Heart left ventricle (tissue), 16 donors: ENCODE data around the gene NXNL2. TPM values are rescaled to one million over a fixed set of nuclear protein-coding genes. Genes with fewer than 3 reads are reported as not detected.
A peak's percentile ranks its signal among the peaks of the same experiment; 100 is the strongest.

Source experiments
- ATAC-seq, 4 donors: fragments of 200-7000 bp; cut with Tn5 transposase; one replicate each; pipeline ENCODE4 v1.9.1; 2020 to 2022; ENCODE audit warnings: moderate library complexity in 4 of 4, mild to moderate bottlenecking in 3 of 4, moderate number of reproducible peaks in 1 of 4
- DNase-seq, 5 donors: peaks; one replicate each; pipeline ENCODE4 v3.0.0-alpha.2; 2020
- H3K27ac ChIP-seq, 12 donors: fragments of 200-600 bp; sonication (generic) in 4 of 12; one replicate each; pipeline versions ENCODE4 v1.5.0 to v1.8.0; 2016 to 2022; ENCODE audit warnings: mild to moderate bottlenecking in 2 of 12
- H3K27me3 ChIP-seq, 9 donors: fragments of 200-600 bp; sonication (generic) in 2 of 9; one replicate each; pipeline versions ENCODE4 v1.5.1 to v1.8.0; 2016 to 2022; ENCODE audit warnings: mild to moderate bottlenecking in 3 of 9
- H3K36me3 ChIP-seq, 9 donors: fragments of 200-600 bp; sonication (generic) in 2 of 9; one replicate each; pipeline versions ENCODE4 v1.5.0 to v1.8.0; 2018 to 2022; ENCODE audit warnings: mild to moderate bottlenecking in 2 of 9
- H3K4me1 ChIP-seq, 12 donors: fragments of 200-600 bp; sonication (generic) in 4 of 12; one replicate each; pipeline versions ENCODE4 v1.5.0 to v1.8.0; 2016 to 2022; ENCODE audit warnings: mild to moderate bottlenecking in 3 of 12
- H3K4me3 ChIP-seq, 12 donors: fragments of 200-600 bp; sonication (generic) in 4 of 12; one replicate each; pipeline versions ENCODE4 v1.5.0 to v1.8.0; 2017 to 2022; ENCODE audit warnings: mild to moderate bottlenecking in 9 of 12, moderate library complexity in 4 of 12
- H3K9me3 ChIP-seq, 12 donors: fragments of 200-600 bp; sonication (generic) in 4 of 12; one replicate each; pipeline versions ENCODE4 v1.5.0 to v1.8.0; 2016 to 2022; ENCODE audit warnings: mild to moderate bottlenecking in 1 of 12
- POLR2A ChIP-seq, 2 donors: fragments of 450-650 bp; IDR thresholded peaks; one replicate each; pipeline ENCODE4 v1.6.1; 2017; ENCODE audit warnings: antibody characterized with exemption in 2 of 2, mild to moderate bottlenecking in 2 of 2, moderate library complexity in 2 of 2
- WGBS, 4 donors: extraction: QIAGEN DNeasy Blood & Tissue Kit in 2 of 4; methylation state at CpG; one replicate each; pipeline versions ENCODE4 v1.1.5 to v1.1.7; 2013 to 2018; 5-methylcytosine and 5-hydroxymethylcytosine counted together
- intact Hi-C, 10 donors: fragments of 100-400 bp; cut with DNase I; formaldehyde crosslinking; loops; one replicate each; pipeline versions ENCODE4 v1.11.1 to v1.14.2; 2022
- polyA plus RNA-seq, 2 donors: library from polyadenylated mRNA; stranded (reverse); fragments of 200-250 nt; gene quantifications; one replicate each; pipeline ENCODE4 v1.2.3, GENCODE V29; 2013
- total RNA-seq, 9 donors: library from RNA; depleted of rRNA in 2 of 9; stranded (reverse); fragments of >200 nt in 2 of 9; fragmentation: NEBNext Ultra II Directional in 3 of 9; extraction: Animal tissue kit (Norgen Biotek cat#: 25700) in 3 of 9; gene quantifications; one replicate each; pipeline versions ENCODE4 v1.1.0 to v1.2.4, GENCODE V29; 2016 to 2023
- TF ChIP-seq, protein P1 (sequence below), 12 donors: fragments of 200-600 bp; sonication (generic) in 4 of 12; IDR thresholded peaks; one replicate each; pipeline versions ENCODE4 v1.5.0 to v1.8.0; 2018 to 2022; ENCODE audit warnings: antibody characterized with exemption in 12 of 12, mild to moderate bottlenecking in 5 of 12
- donor health status: ischemic (EF 13 %, LVEDD 7.1; RV severe dilation, severe dysfunction).
- donor health status: healthy with polysubstance abuse.
- donor health status: DM: no; HTN: yes; CAD: no.
- donor health status: DM: no; HTN: no; CAD: no.
- donor health status: ischemic (EF 25% LVEDD 6.9; RV normal size, moderate dysfunction).
- donor health status: ischemic (EF 25% LVEDD 5.7; RV mildly dilated, moderate dysfunction).
- donor health status: healthy.
- donor health status: DM: yes; HTN: yes; CAD: no.
- donor health status: ischemic (EF 35%, LVEDD 5.7; RV mildly dilated, moderate dysfunction).
- donor health status: nonischemic (EF 11% LVEDD 7.7; RV severe dilation, severe dysfunction).
- donor health status: DM: yes; HTN: yes; CAD: no.
- donor health status: PGD.
- donor health status: ischemic (EF 29% LVEDD 5.4; RV normal size, mild dysfunction).
- donor health status: nonischemic (EF 23%, LVEDD 6.1; RV moderate dilation, normal function).

Gene NXNL2
- total and polyA plus RNA-seq, 11 donors, result 0.07 TPM; not detected in 10

DNA sequence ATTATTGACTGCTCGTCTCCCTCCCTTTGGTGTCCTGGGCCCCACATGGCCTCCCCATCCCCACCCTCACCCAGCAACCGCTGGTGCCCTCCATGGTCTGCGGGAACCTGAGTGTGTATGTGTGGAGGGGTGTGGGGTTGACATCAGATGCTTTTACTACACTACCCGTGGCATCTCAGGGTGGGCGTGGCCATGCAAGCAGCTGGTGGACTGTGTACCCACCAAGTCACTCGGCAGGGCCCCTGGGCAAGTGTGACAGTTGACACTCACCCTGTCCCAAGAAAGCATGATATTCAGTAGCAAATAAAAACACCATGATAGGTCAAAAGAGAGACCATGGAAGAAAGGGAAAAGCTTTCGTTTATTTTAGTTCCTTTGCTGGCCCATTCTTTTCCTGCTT, 7.4 kb upstream of the NXNL2 start:
- H3K36me3 ChIP-seq, result no peaks in the 10 kb centered on the region
- intact Hi-C loops, result no loop called here
- H3K27ac ChIP-seq, result no peak overlapping the region
- no peak overlapping the region for H3K4me3 ChIP-seq
- peaks cover 0 to 12% (median 0%) of the 10 kb centered on the region in 9 donors for H3K27me3 ChIP-seq
- TF ChIP-seq POLR2A (IDR thresholded peaks at IDR 0.05), result no peak
- TF ChIP-seq, protein P1, sequence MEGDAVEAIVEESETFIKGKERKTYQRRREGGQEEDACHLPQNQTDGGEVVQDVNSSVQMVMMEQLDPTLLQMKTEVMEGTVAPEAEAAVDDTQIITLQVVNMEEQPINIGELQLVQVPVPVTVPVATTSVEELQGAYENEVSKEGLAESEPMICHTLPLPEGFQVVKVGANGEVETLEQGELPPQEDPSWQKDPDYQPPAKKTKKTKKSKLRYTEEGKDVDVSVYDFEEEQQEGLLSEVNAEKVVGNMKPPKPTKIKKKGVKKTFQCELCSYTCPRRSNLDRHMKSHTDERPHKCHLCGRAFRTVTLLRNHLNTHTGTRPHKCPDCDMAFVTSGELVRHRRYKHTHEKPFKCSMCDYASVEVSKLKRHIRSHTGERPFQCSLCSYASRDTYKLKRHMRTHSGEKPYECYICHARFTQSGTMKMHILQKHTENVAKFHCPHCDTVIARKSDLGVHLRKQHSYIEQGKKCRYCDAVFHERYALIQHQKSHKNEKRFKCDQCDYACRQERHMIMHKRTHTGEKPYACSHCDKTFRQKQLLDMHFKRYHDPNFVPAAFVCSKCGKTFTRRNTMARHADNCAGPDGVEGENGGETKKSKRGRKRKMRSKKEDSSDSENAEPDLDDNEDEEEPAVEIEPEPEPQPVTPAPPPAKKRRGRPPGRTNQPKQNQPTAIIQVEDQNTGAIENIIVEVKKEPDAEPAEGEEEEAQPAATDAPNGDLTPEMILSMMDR (IDR thresholded peaks at IDR 0.05), result no peak
- 81 to 87% (median 84%) methylated on average over 6 to 7 of the region's 7 CpGs for WGBS, 4 donors
- ATAC-seq (no peak), DNase-seq (no peak)
- H3K9me3 ChIP-seq, result no peaks in the 10 kb centered on the region
- H3K4me1 ChIP-seq, result peaks cover 0 to 8% (median 0%) of the 10 kb centered on the region in 12 donors

DNA sequence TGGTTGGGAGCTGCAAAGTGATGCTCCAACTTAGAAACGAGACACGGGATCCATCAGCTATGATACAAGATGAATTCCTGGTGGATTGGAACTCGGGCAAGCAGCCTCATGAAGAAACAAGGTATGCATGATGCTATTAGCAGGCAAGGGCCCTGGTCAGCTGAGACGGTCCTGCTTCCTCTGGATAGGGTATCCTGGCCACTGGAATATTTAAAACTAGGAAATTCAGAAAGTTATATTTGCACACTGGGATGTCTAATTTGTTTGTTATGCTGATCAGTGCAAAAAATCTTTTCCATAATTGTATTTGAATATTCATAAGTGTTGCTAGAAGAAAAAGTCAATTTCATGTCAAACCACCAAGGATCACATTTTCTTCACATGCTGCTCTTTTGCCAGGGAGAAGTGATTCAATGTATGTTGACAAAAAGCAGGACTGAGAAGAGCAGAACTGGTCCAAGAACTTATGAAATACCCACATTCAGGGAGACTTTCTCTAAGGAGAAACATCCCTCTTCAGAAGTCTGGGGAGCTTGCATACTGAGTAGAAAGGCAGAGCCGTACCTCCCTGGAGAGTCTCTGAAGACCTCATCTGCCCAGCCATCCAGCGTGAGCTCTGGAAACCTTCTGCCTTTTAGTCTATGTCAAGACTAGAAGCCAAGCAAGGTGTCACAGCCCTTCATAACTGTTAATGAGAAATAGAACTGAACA, 6.7 kb upstream of the NXNL2 start:
- WGBS, 4 donors, result 80 to 91% (median 88%) methylated on average over 6 of the region's 6 CpGs
- no peak for DNase-seq
- H3K4me3 ChIP-seq, result no peak overlapping the region

DNA sequence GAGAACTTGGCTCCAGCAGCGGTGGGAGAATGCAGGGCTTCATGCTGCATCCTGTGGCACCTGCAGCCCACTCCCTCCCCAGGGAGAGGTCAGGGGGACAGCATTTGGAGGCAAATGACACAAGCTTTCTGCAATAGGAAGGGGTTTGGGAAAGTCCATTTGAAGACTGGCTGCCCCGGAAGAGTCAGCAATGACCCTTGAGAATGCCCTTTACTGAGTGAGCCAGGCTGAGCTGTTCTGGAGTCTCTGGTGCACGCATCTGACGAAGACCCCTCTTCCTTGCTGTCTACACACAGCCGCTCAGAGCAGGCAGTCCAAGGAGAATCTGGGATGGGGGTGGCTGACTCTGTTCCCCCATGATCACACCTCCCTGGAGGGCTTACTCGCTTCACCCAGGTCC, 5.5 kb upstream of the NXNL2 start:
- ATAC-seq, result no peak
- H3K9me3 ChIP-seq, result no peaks in the 10 kb centered on the region
- H3K27ac ChIP-seq, result peak overlapping the region in 2 of 12 donors; percentile 34 to 47
- peaks cover 0 to 15% (median 0%) of the 10 kb centered on the region in 9 donors for H3K27me3 ChIP-seq
- TF ChIP-seq, protein P1 (IDR thresholded peaks at IDR 0.05), result no peak
- TF ChIP-seq POLR2A (IDR thresholded peaks at IDR 0.05), result no peak
- no peak overlapping the region for H3K4me3 ChIP-seq
- no peak for DNase-seq
- 85 to 90% (median 89%) methylated on average over 6 of the region's 6 CpGs for WGBS, 4 donors
- H3K4me1 ChIP-seq, result peaks cover 0 to 9% (median 2%) of the 10 kb centered on the region in 12 donors
- intact Hi-C loops, result no loop called here
- H3K36me3 ChIP-seq, result no peaks in the 10 kb centered on the region

More for the DNA sequence above, 6.7 kb upstream of the NXNL2 start:
- Histone ChIP-seq H3K27ac (no peak overlapping the region), H3K9me3 (no peaks in the 10 kb centered on the region), H3K36me3 (no peaks in the 10 kb centered on the region), H3K27me3 (peaks cover 0 to 12% (median 0%) of the 10 kb centered on the region in 9 donors), H3K4me1 (peaks cover 0 to 8% (median 0%) of the 10 kb centered on the region in 12 donors)
- ATAC-seq, result no peak
- no peak for TF ChIP-seq POLR2A (IDR thresholded peaks at IDR 0.05)
- TF ChIP-seq, protein P1 (IDR thresholded peaks at IDR 0.05), result no peak
- intact Hi-C loops, result no loop called here

DNA sequence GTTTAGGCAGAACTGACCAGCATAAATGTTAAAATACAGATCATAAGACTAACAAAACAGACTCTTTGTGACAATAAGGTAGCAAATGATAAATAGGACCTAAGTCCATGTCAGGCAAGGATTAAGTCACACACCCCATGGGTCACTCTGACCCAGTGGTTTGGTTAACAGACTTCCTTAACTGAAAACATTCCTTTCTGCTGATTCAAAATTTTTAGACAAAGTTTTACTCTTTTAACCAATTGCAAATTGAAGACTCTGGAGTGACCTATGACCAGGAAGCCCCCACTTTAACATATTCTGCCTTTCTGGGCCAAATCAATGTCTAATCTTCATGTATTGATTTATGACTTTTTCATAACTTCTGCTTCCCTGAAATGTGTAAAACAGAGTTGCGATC, 4.9 kb upstream of the NXNL2 start:
- 82 to 93% (median 83%) methylated on average over 1 of the region's 1 CpG for WGBS, 4 donors
- intact Hi-C loops, result loop anchor here in 1 of 10 donors (10.0 kb wide), 1 partner anchor 145 kb away; the partner anchor contains the start of gene SPIN1
- H3K36me3 ChIP-seq, result no peaks in the 10 kb centered on the region
- no peak overlapping the region for H3K4me3 ChIP-seq
- peak overlapping the region in 2 of 12 donors; percentile 34 to 47 for H3K27ac ChIP-seq
- H3K27me3 ChIP-seq, result peaks cover 0 to 17% (median under 1%) of the 10 kb centered on the region in 9 donors
- H3K4me1 ChIP-seq, result peaks cover 0 to 14% (median 3%) of the 10 kb centered on the region in 12 donors
- no peak for ATAC-seq
- DNase-seq, result no peak
- H3K9me3 ChIP-seq, result no peaks in the 10 kb centered on the region
- TF ChIP-seq POLR2A (IDR thresholded peaks at IDR 0.05), result no peak
- TF ChIP-seq, protein P1 (IDR thresholded peaks at IDR 0.05), result no peak
